Panc1 (cell line): ENCODE measurements around the gene IL36B.

Source experiments
- CTCF ChIP-seq: fragments of 450-650 bp; IDR thresholded peaks from 2 replicates; pipeline ENCODE4 v1.5.1; 2017; ENCODE audit warnings: mild to moderate bottlenecking
- POLR2AphosphoS5 ChIP-seq: IDR thresholded peaks from 2 replicates; pipeline ENCODE4 v1.6.1; 2012; ENCODE audit warnings: mild to moderate bottlenecking, low read depth, low read length, moderate library complexity
- REST ChIP-seq, 2 experiments: IDR thresholded peaks; 2 replicates each; pipeline ENCODE4 v1.6.1; 2011 to 2012; ENCODE audit warnings: low read depth in 2 of 2, control low read depth in 1 of 2, low read length in 1 of 2, mild to moderate bottlenecking in 1 of 2, moderate library complexity in 1 of 2; ENCODE audit not compliant: insufficient read depth in 1 of 2
- SIN3A ChIP-seq: IDR thresholded peaks from 2 replicates; pipeline ENCODE4 v1.6.1; 2012; ENCODE audit warnings: low read depth, mild to moderate bottlenecking, low read length, moderate library complexity, borderline replicate concordance; ENCODE audit not compliant: insufficient read depth
- TCF7L2 ChIP-seq: IDR thresholded peaks from 2 replicates; pipeline ENCODE4 v1.6.1; 2011; ENCODE audit warnings: mild to moderate bottlenecking, low read depth, low read length, inconsistent platforms

- TF ChIP-seq CTCF (no peak), POLR2AphosphoS5 (no peak), REST (IDR thresholded peaks at IDR 0.05; ENCODE audit: insufficient read depth in 1 of 2, low read depth in 2 of 2, low read length in 1 of 2) (no peak), TCF7L2 (no peak), SIN3A (no peak)
Measured at GRCh38 chr2:113077921-113078320, 25.3 kb upstream of the IL36B start.
